Upper lobe of left lung (tissue), 4 donors: ENCODE measurements around the gene EMC6.

Source experiments
- CTCF ChIP-seq, 6 experiments: fragments of 450-650 bp in 4 of 6; fragments of 200-600 bp in 2 of 6; sonication (generic) in 2 of 6; IDR thresholded peaks; one replicate each; pipeline ENCODE4 v1.5.1; 2016 to 2019; ENCODE audit warnings: antibody characterized with exemption in 6 of 6
- POLR2A ChIP-seq, 4 donors: fragments of 450-650 bp; IDR thresholded peaks; one replicate each; pipeline ENCODE4 v1.5.1; 2016 to 2017; ENCODE audit warnings: antibody characterized with exemption in 4 of 4, mild to moderate bottlenecking in 2 of 4
- POLR2AphosphoS5 ChIP-seq, 2 donors: sonication (generic); formaldehyde crosslinking; IDR thresholded peaks; one replicate each; pipeline ENCODE4 v1.5.1; 2017; ENCODE audit warnings: antibody characterized with exemption in 2 of 2

DNA sequence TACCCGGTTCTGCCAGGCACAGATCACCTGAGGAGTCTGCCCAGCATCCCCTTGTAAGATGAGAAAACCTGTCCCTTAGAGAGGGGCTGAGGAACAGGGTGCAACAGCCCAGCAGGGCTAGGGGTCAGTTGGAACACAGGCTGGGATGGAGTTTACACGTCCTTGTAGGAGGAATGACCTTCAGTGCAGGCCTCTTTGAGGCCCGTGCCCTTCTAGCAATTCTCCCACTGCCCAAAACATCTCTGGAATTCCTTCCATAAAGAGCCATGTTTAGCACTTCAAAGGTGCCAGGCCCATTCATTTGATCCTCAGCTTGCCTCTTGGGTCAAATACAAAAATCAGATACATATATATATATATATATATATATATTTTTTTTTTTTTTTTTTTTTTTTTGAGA lies 27.6 kb upstream of the EMC6 start:
- TF ChIP-seq CTCF (IDR thresholded peaks at IDR 0.05) (no peak), POLR2AphosphoS5 (IDR thresholded peaks at IDR 0.05) (no peak), POLR2A (IDR thresholded peaks at IDR 0.05) (no peak)
